OCI-LY7 (cell line): ENCODE results near the gene DYNLT2.

Experiments
- EZH2phosphoT487 ChIP-seq: fragments of 200-600 bp; sonication (generic); IDR thresholded peaks from 2 replicates; pipeline ENCODE4 v1.6.1; 2018; ENCODE audit warnings: low read depth, borderline replicate concordance, mild to moderate bottlenecking, mixed run types, antibody characterized with exemption, low read length, moderate library complexity, mixed read lengths
- TF ChIP-seq, protein P1 (sequence below): fragments of 200-600 bp; sonication (generic); conservative IDR thresholded peaks from 2 replicates; pipeline ENCODE4 v1.5.1; 2014; ENCODE audit warnings: mild to moderate bottlenecking, antibody characterized with exemption, low read length, moderate library complexity, mixed read lengths

DNA sequence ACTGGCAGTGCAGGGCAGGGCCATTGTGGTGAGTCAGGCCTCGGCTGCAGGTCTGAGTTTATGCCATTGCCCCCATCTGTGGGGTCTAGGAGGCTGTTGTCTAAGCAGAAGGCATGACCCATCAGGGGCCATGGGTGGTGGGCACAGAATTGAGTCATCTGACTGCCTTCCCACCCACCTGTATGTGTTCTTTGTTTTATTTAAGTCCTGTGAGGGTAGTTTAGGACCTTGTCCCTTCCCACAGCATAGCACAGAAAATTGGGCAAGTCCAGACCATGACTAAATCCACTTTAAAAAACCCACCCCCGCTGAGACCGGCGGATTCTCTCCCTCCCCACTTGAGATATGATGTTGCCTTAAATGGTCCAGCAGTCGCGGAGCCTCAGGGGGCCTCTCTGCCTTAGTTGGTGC is 40.4 kb upstream of the DYNLT2 start:
- TF ChIP-seq, protein P1, sequence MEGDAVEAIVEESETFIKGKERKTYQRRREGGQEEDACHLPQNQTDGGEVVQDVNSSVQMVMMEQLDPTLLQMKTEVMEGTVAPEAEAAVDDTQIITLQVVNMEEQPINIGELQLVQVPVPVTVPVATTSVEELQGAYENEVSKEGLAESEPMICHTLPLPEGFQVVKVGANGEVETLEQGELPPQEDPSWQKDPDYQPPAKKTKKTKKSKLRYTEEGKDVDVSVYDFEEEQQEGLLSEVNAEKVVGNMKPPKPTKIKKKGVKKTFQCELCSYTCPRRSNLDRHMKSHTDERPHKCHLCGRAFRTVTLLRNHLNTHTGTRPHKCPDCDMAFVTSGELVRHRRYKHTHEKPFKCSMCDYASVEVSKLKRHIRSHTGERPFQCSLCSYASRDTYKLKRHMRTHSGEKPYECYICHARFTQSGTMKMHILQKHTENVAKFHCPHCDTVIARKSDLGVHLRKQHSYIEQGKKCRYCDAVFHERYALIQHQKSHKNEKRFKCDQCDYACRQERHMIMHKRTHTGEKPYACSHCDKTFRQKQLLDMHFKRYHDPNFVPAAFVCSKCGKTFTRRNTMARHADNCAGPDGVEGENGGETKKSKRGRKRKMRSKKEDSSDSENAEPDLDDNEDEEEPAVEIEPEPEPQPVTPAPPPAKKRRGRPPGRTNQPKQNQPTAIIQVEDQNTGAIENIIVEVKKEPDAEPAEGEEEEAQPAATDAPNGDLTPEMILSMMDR = no peak
- no peak for TF ChIP-seq EZH2phosphoT487
